Skeletal muscle tissue (tissue), 4 donors: Measurements from ENCODE around the gene CNTLN. TPM values are rescaled to one million over a fixed set of nuclear protein-coding genes. Genes with fewer than 3 reads are reported as not detected.
"Not testable (repeated sequence)": the region's sequence is repeated elsewhere in the genome, so short reads cannot be mapped to it uniquely, and the experiment has no call there.

Experiments
- H3K27ac ChIP-seq: one replicate; pipeline ENCODE4 v1.7.0; 2013; ENCODE audit warnings: mild to moderate bottlenecking, low read depth, low read length, inconsistent platforms
- H3K27me3 ChIP-seq, 3 donors: one replicate each; pipeline ENCODE4 v1.7.0; 2013; ENCODE audit warnings: low read length in 3 of 3; ENCODE audit not compliant: control insufficient read depth in 3 of 3, insufficient read depth in 3 of 3
- H3K36me3 ChIP-seq, 3 donors: one replicate each; pipeline ENCODE4 v1.7.0; 2013; ENCODE audit warnings: low read length in 3 of 3; ENCODE audit not compliant: control insufficient read depth in 3 of 3, insufficient read depth in 3 of 3
- H3K4me1 ChIP-seq, 3 donors: one replicate each; pipeline ENCODE4 v1.7.0; 2013; ENCODE audit warnings: low read length in 3 of 3, mild to moderate bottlenecking in 3 of 3; ENCODE audit not compliant: control insufficient read depth in 3 of 3, insufficient read depth in 3 of 3
- H3K4me3 ChIP-seq, 3 donors: one replicate each; pipeline ENCODE4 v1.7.0; 2013; ENCODE audit warnings: low read length in 3 of 3
- H3K9ac ChIP-seq, 3 donors: one replicate each; pipeline ENCODE4 v1.7.0; 2013; ENCODE audit warnings: low read length in 3 of 3, mild to moderate bottlenecking in 3 of 3, moderate library complexity in 2 of 3, low read depth in 1 of 3
- H3K9me3 ChIP-seq, 3 donors: one replicate each; pipeline ENCODE4 v1.7.0; 2013; ENCODE audit warnings: low read length in 3 of 3; ENCODE audit not compliant: control insufficient read depth in 3 of 3
- total RNA-seq: library from RNA; depleted of rRNA; stranded (reverse); fragments of >200 nt; gene quantifications from one replicate; pipeline ENCODE4 v1.2.3, GENCODE V29; 2014
- donor health status: Osteomylitis.

CNTLN gene
- total RNA-seq, 1 donor from 2014 or later, result 9.4 TPM

DNA sequence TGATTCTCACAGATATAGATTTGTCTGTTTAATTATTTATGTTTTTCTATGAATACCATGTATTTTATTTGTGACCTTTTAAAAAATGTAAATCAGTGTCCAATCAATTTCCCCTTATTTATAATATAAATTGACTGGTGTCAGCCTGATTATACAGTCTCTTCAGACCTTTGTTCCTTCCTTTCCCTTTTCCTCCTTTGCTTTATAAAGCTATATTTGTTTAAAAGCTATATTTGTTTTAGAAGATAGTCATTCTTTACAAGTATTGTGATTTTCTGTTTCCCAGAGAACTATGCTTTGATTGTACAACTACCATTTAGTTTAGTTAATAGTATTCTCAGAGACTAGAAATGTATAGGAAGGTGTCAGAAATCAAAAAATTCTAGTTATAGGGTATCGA, 90.6 kb downstream of the CNTLN start:
- no peaks in the 10 kb centered on the region for H3K9me3 ChIP-seq
- no peak overlapping the region for H3K9ac ChIP-seq

DNA sequence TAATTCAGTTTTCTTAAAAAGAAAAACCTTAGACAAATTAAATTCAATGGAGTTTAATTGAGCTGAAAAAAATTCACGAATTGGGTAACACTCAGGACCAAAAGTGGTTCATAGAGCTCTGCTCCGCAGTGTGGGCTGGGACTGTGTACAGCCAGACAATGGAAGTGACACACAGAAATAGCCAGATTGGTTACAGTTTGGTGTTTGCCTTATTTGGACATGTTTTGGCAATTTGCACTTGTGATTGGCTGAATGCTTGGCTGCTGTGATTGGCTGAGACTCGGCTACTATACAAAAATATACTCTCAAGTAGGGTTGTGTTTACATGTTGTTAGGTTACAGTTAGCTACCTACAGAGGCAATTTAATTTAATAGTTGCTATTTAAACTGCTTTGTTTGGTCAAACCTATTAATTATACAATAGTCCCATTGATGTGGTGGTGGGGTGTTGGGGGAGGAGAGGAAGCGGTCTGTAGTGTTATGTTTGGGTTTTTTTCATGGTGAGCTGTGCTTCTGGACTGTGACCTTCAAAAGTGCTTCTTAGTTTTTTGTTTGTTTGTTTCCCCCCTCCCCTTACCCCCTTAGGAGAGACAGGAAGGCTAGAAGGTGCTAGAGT, 95.2 kb downstream of the CNTLN start:
- Histone ChIP-seq H3K9me3 (no peaks in the 10 kb centered on the region), H3K36me3 (no peaks in the 10 kb centered on the region), H3K4me1 (no peaks in the 10 kb centered on the region), H3K27me3 (no peaks in the 10 kb centered on the region), H3K27ac (no peak overlapping the region), H3K4me3 (no peak overlapping the region), H3K9ac (no peak overlapping the region)

More for the DNA sequence above, 90.6 kb downstream of the CNTLN start:
- H3K4me1 ChIP-seq, result no peaks in the 10 kb centered on the region
- no peaks in the 10 kb centered on the region for H3K27me3 ChIP-seq
- H3K27ac ChIP-seq, result no peak overlapping the region
- H3K36me3 ChIP-seq, result no peaks in the 10 kb centered on the region
- no peak overlapping the region for H3K4me3 ChIP-seq

DNA sequence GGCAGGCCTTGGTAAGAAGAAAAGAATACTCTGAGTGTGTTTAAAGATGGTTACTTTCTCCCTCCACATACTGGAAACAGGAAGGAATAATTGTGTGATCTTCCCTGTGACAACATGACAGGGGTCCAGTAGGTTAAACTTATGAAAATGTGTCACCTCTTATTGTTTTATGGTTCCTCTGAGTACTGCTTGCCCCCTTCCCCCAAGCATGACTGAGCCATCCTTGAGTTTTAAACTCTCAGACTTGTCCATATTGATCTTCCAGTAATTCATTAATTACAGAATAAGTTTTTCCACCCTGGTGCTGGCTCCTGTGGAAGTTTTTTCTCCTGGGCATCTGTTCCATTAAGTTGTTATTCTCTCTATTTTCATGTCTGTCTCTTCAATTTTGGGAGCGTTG, 95.8 kb downstream of the CNTLN start:
- Histone ChIP-seq H3K4me3 (no peak overlapping the region), H3K27ac (no peak overlapping the region), H3K4me1 (no peaks in the 10 kb centered on the region), H3K9me3 (no peaks in the 10 kb centered on the region), H3K36me3 (no peaks in the 10 kb centered on the region), H3K27me3 (no peaks in the 10 kb centered on the region), H3K9ac (no peak overlapping the region)

DNA sequence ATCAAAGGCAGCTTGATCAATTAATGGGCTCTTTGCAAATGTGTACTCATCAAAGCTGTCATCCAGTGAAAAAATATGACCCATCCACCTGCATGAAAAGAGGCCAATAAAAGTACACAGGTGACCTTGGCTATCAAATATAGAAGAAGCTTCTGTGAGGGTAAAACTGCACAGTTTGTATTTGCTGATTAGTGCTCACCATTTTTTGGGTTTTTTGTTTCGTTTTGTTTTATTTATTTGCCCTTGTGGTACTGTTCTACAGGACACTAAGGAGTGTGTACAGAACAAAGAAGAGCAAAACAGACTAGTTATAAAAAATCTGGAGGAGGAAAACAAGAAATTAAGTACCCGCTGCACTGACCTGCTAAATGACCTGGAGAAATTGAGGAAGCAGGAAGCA, 101.3 kb downstream of the CNTLN start:
- no peak overlapping the region for H3K9ac ChIP-seq

DNA sequence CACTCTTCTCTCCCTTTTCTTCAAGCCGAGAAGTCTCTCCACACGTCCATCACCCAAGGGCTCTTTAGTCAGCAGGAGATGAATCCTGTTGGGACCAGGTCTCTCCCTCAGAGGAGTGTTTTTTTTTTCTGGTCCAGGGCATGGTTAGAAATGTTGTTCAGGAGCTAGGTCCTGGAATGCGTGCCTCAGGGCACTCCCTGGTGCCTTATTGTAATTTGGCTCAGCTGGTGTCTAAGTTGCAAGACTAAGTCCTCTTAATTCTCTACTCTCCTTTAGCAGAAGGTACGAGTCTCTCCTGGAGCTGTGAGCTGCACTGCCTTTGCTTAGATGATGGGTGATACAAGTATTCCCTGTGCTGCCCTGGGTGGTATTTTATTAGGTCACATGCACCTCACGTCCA, 111.9 kb downstream of the CNTLN start:
- no peaks in the 10 kb centered on the region for H3K27me3 ChIP-seq

More for the DNA sequence above, 101.3 kb downstream of the CNTLN start:
- H3K36me3 ChIP-seq, result no peaks in the 10 kb centered on the region
- H3K4me3 ChIP-seq, result no peak overlapping the region
- H3K4me1 ChIP-seq, result no peaks in the 10 kb centered on the region
- no peaks in the 10 kb centered on the region for H3K9me3 ChIP-seq
- no peaks in the 10 kb centered on the region for H3K27me3 ChIP-seq
- no peak overlapping the region for H3K27ac ChIP-seq

DNA sequence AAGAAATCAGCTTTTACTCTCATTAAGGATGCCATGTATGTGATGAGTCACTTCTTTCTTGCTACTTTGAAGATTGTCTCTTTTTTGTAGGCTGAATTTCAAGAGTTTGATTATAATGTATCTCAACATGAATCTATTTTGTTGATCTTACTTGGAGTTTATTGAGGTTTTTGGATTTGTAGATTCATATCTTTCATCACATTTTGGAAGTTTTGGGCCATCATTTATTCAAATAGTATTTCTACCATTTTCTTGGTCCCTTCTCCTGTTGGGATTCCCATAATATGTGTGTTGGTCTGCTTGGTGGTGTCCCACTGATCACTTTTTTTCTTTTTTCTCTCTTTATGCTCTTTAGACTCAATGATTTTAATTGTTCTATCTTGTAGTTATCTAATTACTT, 116.3 kb downstream of the CNTLN start:
- no peaks in the 10 kb centered on the region for H3K36me3 ChIP-seq
- no peak overlapping the region for H3K9ac ChIP-seq
- peaks cover 2 to 16% (median 6%) of the 10 kb centered on the region in 3 donors for H3K9me3 ChIP-seq

More for the DNA sequence above, 111.9 kb downstream of the CNTLN start:
- Histone ChIP-seq H3K9me3 (peaks cover 2 to 8% (median 5%) of the 10 kb centered on the region in 3 donors), H3K4me1 (no peaks in the 10 kb centered on the region), H3K4me3 (no peak overlapping the region), H3K9ac (no peak overlapping the region), H3K27ac (no peak overlapping the region), H3K36me3 (no peaks in the 10 kb centered on the region)

DNA sequence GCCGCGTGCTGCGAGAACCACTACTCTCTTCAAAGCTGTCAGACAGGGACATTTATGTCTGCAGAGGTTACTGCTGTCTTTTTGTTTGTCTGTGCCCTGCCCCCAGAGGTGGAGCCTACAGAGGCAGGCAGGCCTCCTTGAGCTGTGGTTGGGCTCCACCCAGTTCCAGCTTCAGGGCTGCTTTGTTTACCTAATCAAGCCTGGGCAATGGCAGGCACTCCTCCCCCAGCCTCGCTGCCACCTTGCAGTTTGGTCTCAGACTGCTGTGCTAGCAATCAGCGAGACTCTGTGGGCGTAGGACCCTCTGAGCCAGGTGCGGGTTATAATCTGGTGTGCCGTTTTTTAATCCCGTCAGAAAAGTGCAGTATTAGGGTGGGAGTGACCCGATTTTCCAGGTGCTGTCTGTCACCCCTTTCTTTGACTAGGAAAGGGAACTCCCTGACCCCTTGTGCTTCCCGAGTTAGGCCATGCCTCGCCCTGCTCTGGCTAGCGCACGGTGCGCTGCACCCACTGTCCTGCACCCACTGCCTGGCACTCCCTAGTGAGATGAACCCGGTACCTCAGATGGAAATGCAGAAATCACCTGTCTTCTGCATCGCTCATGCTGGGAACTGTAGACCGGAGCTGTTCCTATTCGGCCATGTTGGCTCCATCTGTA, 133.8 kb downstream of the CNTLN start:
- not testable (repeated sequence) for H3K36me3 ChIP-seq, H3K27ac ChIP-seq, H3K9ac ChIP-seq, H3K27me3 ChIP-seq, H3K9me3 ChIP-seq, H3K4me1 ChIP-seq, H3K4me3 ChIP-seq

More for the DNA sequence above, 116.3 kb downstream of the CNTLN start:
- Histone ChIP-seq H3K27me3 (no peaks in the 10 kb centered on the region), H3K4me1 (no peaks in the 10 kb centered on the region), H3K4me3 (no peak overlapping the region), H3K27ac (no peak overlapping the region)

DNA sequence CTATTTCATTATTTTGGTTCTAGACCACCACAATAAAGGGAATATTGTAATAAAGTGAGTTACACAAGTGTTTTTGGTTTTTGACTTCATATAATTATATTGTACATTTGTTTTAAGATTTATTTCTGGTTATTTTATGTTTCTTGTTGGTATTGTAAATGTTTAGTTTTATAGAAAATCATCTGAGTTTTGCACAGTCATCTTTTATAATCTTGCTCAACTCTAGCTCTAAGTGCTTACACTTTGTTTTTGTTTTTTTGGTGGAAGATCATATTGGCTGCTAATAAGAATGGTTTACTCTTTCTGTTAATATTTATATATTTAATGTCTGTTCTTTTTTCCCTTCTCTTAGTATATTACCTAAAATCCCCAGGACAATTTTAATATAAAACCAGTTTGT, 135.0 kb downstream of the CNTLN start:
- H3K4me3 ChIP-seq, result no peak overlapping the region

DNA sequence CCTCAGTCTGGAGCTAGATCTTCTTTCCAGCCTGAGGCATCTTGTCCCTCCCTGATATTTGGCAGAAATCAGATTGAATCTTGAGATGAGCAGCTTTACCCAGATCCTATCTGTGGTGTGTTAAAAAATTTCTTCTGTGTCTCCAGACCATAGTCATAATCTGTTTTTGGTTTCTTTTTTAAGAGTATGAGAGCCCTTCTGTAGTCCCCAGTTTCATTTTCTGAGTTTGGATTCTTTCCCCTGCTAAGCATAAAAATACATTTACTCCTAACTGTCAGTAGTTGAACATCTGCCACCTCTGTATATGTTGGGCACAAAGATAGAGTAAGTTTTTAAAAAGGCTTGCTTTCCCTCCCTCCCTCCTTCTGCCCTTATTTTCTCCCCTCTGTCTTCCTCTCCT, 137.7 kb downstream of the CNTLN start:
- Histone ChIP-seq H3K9me3 (no peaks in the 10 kb centered on the region), H3K9ac (no peak overlapping the region), H3K4me3 (no peak overlapping the region), H3K27ac (no peak overlapping the region), H3K4me1 (no peaks in the 10 kb centered on the region), H3K36me3 (no peaks in the 10 kb centered on the region), H3K27me3 (no peaks in the 10 kb centered on the region)

More for the DNA sequence above, 135.0 kb downstream of the CNTLN start:
- Histone ChIP-seq H3K9ac (no peak overlapping the region), H3K27me3 (no peaks in the 10 kb centered on the region), H3K36me3 (no peaks in the 10 kb centered on the region), H3K27ac (no peak overlapping the region), H3K4me1 (no peaks in the 10 kb centered on the region), H3K9me3 (no peaks in the 10 kb centered on the region)

DNA sequence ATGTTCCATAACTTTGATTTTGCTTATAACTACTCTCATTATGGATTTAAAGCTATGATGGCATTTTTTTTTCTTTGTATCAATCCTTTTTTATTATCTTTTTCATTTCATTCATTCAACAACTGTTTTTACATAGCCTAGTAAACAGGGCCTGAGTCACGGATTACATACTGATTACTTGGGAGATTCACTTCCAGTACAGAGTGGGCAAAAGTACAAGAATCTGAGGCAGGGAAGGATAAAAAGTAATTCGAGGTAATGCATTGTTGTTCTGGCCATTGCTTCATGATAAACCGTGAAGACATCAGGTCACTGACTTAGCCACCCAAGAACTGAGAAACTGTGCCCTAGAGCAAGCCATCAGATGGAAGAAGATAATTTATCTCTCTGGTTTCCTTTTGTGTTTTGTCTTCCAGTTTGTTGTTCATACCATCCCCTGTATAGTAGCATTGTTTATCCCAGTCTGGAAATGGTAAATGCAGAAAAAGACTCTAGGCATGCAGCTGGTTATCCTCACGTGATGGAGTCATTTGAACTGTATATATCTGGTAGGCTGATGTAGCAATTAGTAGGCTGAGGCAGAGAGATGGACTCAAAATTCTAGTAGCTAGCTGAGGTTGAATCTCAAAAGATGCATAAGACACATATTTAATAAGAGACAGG, 145.6 kb downstream of the CNTLN start:
- Histone ChIP-seq H3K4me1 (no peaks in the 10 kb centered on the region), H3K4me3 (no peak overlapping the region), H3K9me3 (no peaks in the 10 kb centered on the region), H3K9ac (no peak overlapping the region), H3K27me3 (no peaks in the 10 kb centered on the region), H3K27ac (no peak overlapping the region), H3K36me3 (peaks cover 0 to 2% (median 0%) of the 10 kb centered on the region in 3 donors)
